Measurements from ENCODE around the gene BCL6B. TPM values are rescaled to one million over a fixed set of nuclear protein-coding genes. Genes with fewer than 3 reads are reported as not detected.

Gene BCL6B
- total and polyA plus RNA-seq, 2 of the 4 experiments (the other 2 are of a cell fraction) = not detected

- Histone ChIP-seq H3K23ac (ENCODE audit: low read depth, low read length) (no peak overlapping the region), H3K56ac (ENCODE audit: extremely low read depth, insufficient read depth, low read length) (no peak overlapping the region), H4K8ac (ENCODE audit: low read depth in 2 of 2, low read length in 2 of 2) (no peak overlapping the region), H3K36me3 (ENCODE audit: control insufficient read depth, insufficient read depth, low read length) (peaks cover 36% of the 10 kb centered on the region), H2BK20ac (ENCODE audit: low read depth, low read length) (no peak overlapping the region), H2AK5ac (ENCODE audit: low read depth, low read length) (no peak overlapping the region), H2AFZ (replicated peaks; ENCODE audit: low read length, poor library complexity) (no peak overlapping the region), H4K5ac (ENCODE audit: low read depth, low read length) (no peak overlapping the region), H3K4ac (ENCODE audit: low read depth, low read length) (no peak overlapping the region), H3K4me2 (ENCODE audit: low read depth, low read length) (no peak overlapping the region), H3K9ac (ENCODE audit: low read depth, low read length) (no peak overlapping the region), H2BK120ac (ENCODE audit: low read depth, low read length) (no peak overlapping the region), H3K9me1 (ENCODE audit: insufficient read depth, low read length) (no peaks in the 10 kb centered on the region), H3K18ac (ENCODE audit: low read depth, low read length) (no peak overlapping the region), H2BK15ac (ENCODE audit: low read depth, low read length) (no peak overlapping the region), H3K27ac (ENCODE audit: insufficient read depth, low read length) (no peak overlapping the region), H3K79me1 (ENCODE audit: low read depth in 1 of 2, low read length in 2 of 2) (peaks cover 0 to 4% of the 10 kb centered on the region in 2 experiments; a peak in 2 of 4 replicates), H3K9me3 (ENCODE audit: control insufficient read depth, insufficient read depth, low read length) (no peaks in the 10 kb centered on the region), H3K4me3 (ENCODE audit: insufficient read depth, low read depth, low read length) (no peak overlapping the region), H2BK5ac (ENCODE audit: low read depth, low read length, poor library complexity, severe bottlenecking) (no peak overlapping the region), H4K91ac (ENCODE audit: insufficient read depth, low read depth, low read length) (no peak overlapping the region), H2AK9ac (replicated peaks; ENCODE audit: low read depth, low read length, poor library complexity) (no peak overlapping the region), H3K14ac (replicated peaks; ENCODE audit: low read depth, low read length) (no peak overlapping the region), H3K4me1 (ENCODE audit: control insufficient read depth, insufficient read depth, low read length) (peaks cover 8% of the 10 kb centered on the region; the same call in 1 of the 2 replicates), H3K27me3 (ENCODE audit: control insufficient read depth, insufficient read depth, low read length) (no peaks in the 10 kb centered on the region), H4K20me1 (ENCODE audit: insufficient read depth, low read length) (no peaks in the 10 kb centered on the region; the same call in 1 of the 2 replicates)
- DNase-seq (no peak), ATAC-seq (ENCODE audit: low read depth) (no peak)
- intact Hi-C loops (cut with micrococcal nuclease) = no loop called here
- in situ Hi-C loops (cut with MboI; ENCODE audit: low sequenced_read_pairs) = no loop called here
- dilution Hi-C loops (cut with HindIII; ENCODE audit: low sequenced_read_pairs, unreplicated experiment) = no loop called here
- POLR2A ChIA-PET (ENCODE audit: unreplicated experiment) = no interaction called here
- no TSS peak for BruUV-seq (replicated peaks)
- no peak for TF ChIP-seq CEBPB (IDR thresholded peaks at IDR 0.05; ENCODE audit: low read depth, low read length)
- no peak for TF ChIP-seq RAD21 (IDR thresholded peaks at IDR 0.05; ENCODE audit: low read length)
- TF ChIP-seq ELK1 (IDR thresholded peaks at IDR 0.05; ENCODE audit: borderline replicate concordance, low read depth, low read length) = no peak
- TF ChIP-seq SMC3 (IDR thresholded peaks at IDR 0.05; ENCODE audit: low read depth, low read length) = no peak
- TF ChIP-seq RCOR1 (IDR thresholded peaks at IDR 0.05; ENCODE audit: insufficient replicate concordance, low read length) = no peak
- no peak for TF ChIP-seq MAZ (IDR thresholded peaks at IDR 0.05; ENCODE audit: borderline replicate concordance, low read depth, low read length)
- no peak for TF ChIP-seq FOS (IDR thresholded peaks at IDR 0.05; ENCODE audit: low read depth, low read length)
- WGBS, 2 experiments (ENCODE audit: extremely low coverage in 2 of 2, insufficient read length in 1 of 2) = 92% methylated on average over 5 of the region's 8 CpGs; no CpG with 5 or more reads in 1 of the 2 experiments
- CTCF ChIA-PET = no interaction called here
These were observed 25.7 kb upstream of the BCL6B start for GRCh38 chr17:6997171-6997570.
